Keratinocyte (primary cell): Measurements from ENCODE around the gene VPS13D.

Experiments used
- CTCF ChIP-seq, 3 experiments: IDR thresholded peaks in 1 of 3; conservative IDR thresholded peaks in 1 of 3; optimal IDR thresholded peaks in 1 of 3; 2 replicates in 2 of 3; 3 replicates in 1 of 3; pipeline versions ENCODE3 to v1.5.1; 2011; ENCODE audit warnings: low read length in 3 of 3, mild to moderate bottlenecking in 3 of 3, moderate library complexity in 2 of 3, control low read depth in 1 of 3, inconsistent platforms in 1 of 3; ENCODE audit not compliant: insufficient read depth in 2 of 3; ENCODE audit errors: extremely low read depth in 1 of 3
- EZH2 ChIP-seq: IDR thresholded peaks from one replicate; pipeline ENCODE4 v1.6.1; 2012; ENCODE audit warnings: inconsistent platforms, mild to moderate bottlenecking, low read length, moderate library complexity

GRCh38 chr1:12502336-12503109, 272.7 kb downstream of the VPS13D start:
- TF ChIP-seq CTCF (optimal IDR thresholded peaks at IDR 0.05 in 1 of 3, IDR thresholded peaks at IDR 0.05 in 1 of 3, conservative IDR thresholded peaks at IDR 0.05 in 1 of 3; ENCODE audit: extremely low read depth in 1 of 3, insufficient read depth in 2 of 3, low read length in 3 of 3) (no peak), EZH2 (no peak)
